KMS-11 (cell line): Measurements from ENCODE around the gene TXNRD3.

Source experiments
- H2AFZ ChIP-seq: fragments of 200-600 bp; sonication (generic); 2 replicates; pipeline ENCODE4 v1.6.1; 2016; ENCODE audit warnings: antibody characterized with exemption, mixed run types, low read depth
- H3K27ac ChIP-seq: fragments of 200-600 bp; sonication (generic); 2 replicates; pipeline ENCODE4 v1.6.1; 2016; ENCODE audit warnings: mild to moderate bottlenecking, mixed run types
- H3K27me3 ChIP-seq: fragments of 200-600 bp; sonication (generic); 2 replicates; pipeline ENCODE4 v1.6.1; 2017; ENCODE audit warnings: mild to moderate bottlenecking, low read depth, mixed run types, moderate library complexity; ENCODE audit not compliant: insufficient read depth
- H3K36me3 ChIP-seq: fragments of 200-600 bp; sonication (generic); 2 replicates; pipeline ENCODE4 v1.6.1; 2017; ENCODE audit warnings: mild to moderate bottlenecking, mixed run types; ENCODE audit not compliant: insufficient read depth
- H3K4me1 ChIP-seq: fragments of 200-600 bp; sonication (generic); 2 replicates; pipeline ENCODE4 v1.6.1; 2016; ENCODE audit warnings: mild to moderate bottlenecking, low read depth, mixed run types; ENCODE audit not compliant: poor library complexity, severe bottlenecking
- H3K4me2 ChIP-seq: fragments of 200-600 bp; sonication (generic); 2 replicates; pipeline ENCODE4 v1.7.0; 2016; ENCODE audit warnings: mild to moderate bottlenecking, mixed run types
- H3K4me3 ChIP-seq: fragments of 200-600 bp; sonication (generic); IDR thresholded peaks from 2 replicates; pipeline ENCODE4 v1.6.1; 2017; ENCODE audit warnings: low read depth, low read length, mixed read lengths; ENCODE audit not compliant: insufficient read depth
- H3K79me2 ChIP-seq: fragments of 200-600 bp; sonication (generic); 2 replicates; pipeline ENCODE4 v1.6.1; 2016; ENCODE audit warnings: low read depth, mixed run types; ENCODE audit not compliant: insufficient read depth
- H3K9ac ChIP-seq: fragments of 200-600 bp; sonication (generic); 2 replicates; pipeline ENCODE4 v1.6.1; 2016; ENCODE audit warnings: mild to moderate bottlenecking, mixed run types
- H4K20me1 ChIP-seq: fragments of 200-600 bp; sonication (generic); 2 replicates; pipeline ENCODE4 v1.6.1; 2016; ENCODE audit warnings: mild to moderate bottlenecking, mixed run types; ENCODE audit not compliant: insufficient read depth
- CTCF ChIP-seq: fragments of 200-600 bp; sonication (generic); conservative IDR thresholded peaks from 2 replicates; pipeline ENCODE4 v1.6.1; 2017; ENCODE audit warnings: low read depth, mild to moderate bottlenecking, antibody characterized with exemption, low read length, moderate library complexity, mixed read lengths

TXNRD3 gene

GRCh38 chr3:126557761-126558160, 97.2 kb downstream of the TXNRD3 start:
- Histone ChIP-seq H2AFZ (no peak overlapping the region), H3K79me2 (no peaks in the 10 kb centered on the region), H3K4me3 (no peak overlapping the region), H3K4me2 (no peak overlapping the region), H3K4me1 (no peaks in the 10 kb centered on the region), H4K20me1 (no peaks in the 10 kb centered on the region), H3K27me3 (no peaks in the 10 kb centered on the region), H3K9ac (no peak overlapping the region), H3K36me3 (no peaks in the 10 kb centered on the region), H3K27ac (no peak overlapping the region)
- no peak for TF ChIP-seq CTCF

- no peak for TF ChIP-seq CTCF
- H3K4me1 ChIP-seq = no peaks in the 10 kb centered on the region
- H3K36me3 ChIP-seq = no peaks in the 10 kb centered on the region
- H3K27ac ChIP-seq = no peak overlapping the region
- no peak overlapping the region for H3K4me3 ChIP-seq
- no peak overlapping the region for H2AFZ ChIP-seq
- H3K9ac ChIP-seq = no peak overlapping the region
- no peaks in the 10 kb centered on the region for H4K20me1 ChIP-seq
- H3K4me2 ChIP-seq = no peak overlapping the region
- H3K27me3 ChIP-seq = no peaks in the 10 kb centered on the region
- no peaks in the 10 kb centered on the region for H3K79me2 ChIP-seq
Measured at GRCh38 chr3:126557415-126557745, 97.5 kb downstream of the TXNRD3 start.
